Measurements from ENCODE around the gene SLC25A38. TPM values are rescaled to one million over a fixed set of nuclear protein-coding genes. Genes with fewer than 3 reads are reported as not detected.
A peak's percentile ranks its signal among the peaks of the same experiment; 100 is the strongest.

SLC25A38 gene
- total and polyA plus RNA-seq, 4 donors, result 24.8 to 31.0 (median 27.4) TPM

DNA sequence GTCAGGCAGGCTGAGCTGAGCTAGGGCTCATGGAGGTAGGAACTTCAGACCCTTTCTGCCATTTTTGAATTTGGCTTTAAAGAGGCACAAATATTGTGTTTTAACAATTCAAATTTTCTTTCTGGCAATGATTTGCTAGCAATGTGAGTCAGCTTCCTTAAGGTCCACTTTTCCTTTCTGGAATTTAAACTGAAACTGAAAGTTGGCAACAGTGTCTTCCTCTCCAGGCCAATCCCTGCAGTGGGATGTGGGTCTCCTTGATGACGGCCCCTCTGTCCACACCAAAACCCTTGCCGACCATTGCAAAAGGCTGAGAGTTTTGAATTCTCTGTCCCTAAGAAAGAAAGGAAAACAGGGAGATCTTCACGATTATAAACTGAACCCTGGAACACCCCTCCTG, 50.5 kb downstream of the SLC25A38 start:
- ATAC-seq (ENCODE audit: insufficient read depth, low FRiP score) (no peak), DNase-seq (peak in 1 of 3 donors; percentile 52)
- Histone ChIP-seq H3K9me3 (ENCODE audit: control insufficient read depth in 4 of 4, insufficient read depth in 3 of 4, low read length in 3 of 4) (no peaks in the 10 kb centered on the region), H3K9ac (ENCODE audit: insufficient read depth in 1 of 2, low read length in 2 of 2) (no peak overlapping the region), H3K36me3 (ENCODE audit: control insufficient read depth in 4 of 4, insufficient read depth in 4 of 4, low read length in 4 of 4) (no peaks in the 10 kb centered on the region), H3K4me3 (no peak overlapping the region), H3K27ac (ENCODE audit: low read depth in 1 of 2, low read length in 1 of 2) (peak overlapping the region in 1 of 2 donors; percentile 1), H3K4me1 (ENCODE audit: control insufficient read depth in 5 of 5, insufficient read depth in 5 of 5, low read length in 5 of 5) (peaks cover 0 to 2% (median 0%) of the 10 kb centered on the region in 5 donors), H3K27me3 (ENCODE audit: control insufficient read depth in 3 of 3, insufficient read depth in 3 of 3, low read length in 2 of 3) (no peaks in the 10 kb centered on the region)
- 54 to 77% methylated on average over 3 of the region's 3 CpGs for WGBS, 2 donors
- TF ChIP-seq, protein P1, sequence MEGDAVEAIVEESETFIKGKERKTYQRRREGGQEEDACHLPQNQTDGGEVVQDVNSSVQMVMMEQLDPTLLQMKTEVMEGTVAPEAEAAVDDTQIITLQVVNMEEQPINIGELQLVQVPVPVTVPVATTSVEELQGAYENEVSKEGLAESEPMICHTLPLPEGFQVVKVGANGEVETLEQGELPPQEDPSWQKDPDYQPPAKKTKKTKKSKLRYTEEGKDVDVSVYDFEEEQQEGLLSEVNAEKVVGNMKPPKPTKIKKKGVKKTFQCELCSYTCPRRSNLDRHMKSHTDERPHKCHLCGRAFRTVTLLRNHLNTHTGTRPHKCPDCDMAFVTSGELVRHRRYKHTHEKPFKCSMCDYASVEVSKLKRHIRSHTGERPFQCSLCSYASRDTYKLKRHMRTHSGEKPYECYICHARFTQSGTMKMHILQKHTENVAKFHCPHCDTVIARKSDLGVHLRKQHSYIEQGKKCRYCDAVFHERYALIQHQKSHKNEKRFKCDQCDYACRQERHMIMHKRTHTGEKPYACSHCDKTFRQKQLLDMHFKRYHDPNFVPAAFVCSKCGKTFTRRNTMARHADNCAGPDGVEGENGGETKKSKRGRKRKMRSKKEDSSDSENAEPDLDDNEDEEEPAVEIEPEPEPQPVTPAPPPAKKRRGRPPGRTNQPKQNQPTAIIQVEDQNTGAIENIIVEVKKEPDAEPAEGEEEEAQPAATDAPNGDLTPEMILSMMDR (IDR thresholded peaks at IDR 0.05; ENCODE audit: control extremely low read depth, extremely low read depth), result no peak

DNA sequence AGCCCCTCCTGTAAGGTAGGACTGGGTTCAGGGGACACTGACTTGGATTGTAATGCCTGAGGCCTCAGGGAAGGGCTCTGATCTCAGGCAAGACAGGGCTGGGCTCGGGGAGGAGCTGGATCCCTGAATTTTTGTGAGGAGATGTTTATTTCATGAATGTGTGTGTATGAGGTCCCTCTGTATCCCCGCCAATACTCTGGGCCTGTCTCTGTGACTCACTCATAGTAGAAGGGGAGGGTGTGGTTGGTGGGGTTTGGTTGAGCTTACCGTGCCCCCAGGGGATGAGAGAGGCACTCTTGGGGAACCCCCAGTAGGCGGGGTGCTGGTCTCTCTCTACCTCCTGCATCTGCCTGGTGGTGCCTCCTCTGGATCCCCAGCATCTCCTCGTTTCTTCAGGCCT, 51.4 kb downstream of the SLC25A38 start:
- Histone ChIP-seq H3K9me3 (ENCODE audit: control insufficient read depth in 4 of 4, insufficient read depth in 3 of 4, low read length in 3 of 4) (no peaks in the 10 kb centered on the region), H3K4me3 (no peak overlapping the region), H3K4me1 (ENCODE audit: control insufficient read depth in 5 of 5, insufficient read depth in 5 of 5, low read length in 5 of 5) (peaks cover 0 to 2% (median 0%) of the 10 kb centered on the region in 5 donors), H3K27ac (ENCODE audit: low read depth in 1 of 2, low read length in 1 of 2) (no peak overlapping the region), H3K27me3 (ENCODE audit: control insufficient read depth in 3 of 3, insufficient read depth in 3 of 3, low read length in 2 of 3) (no peaks in the 10 kb centered on the region), H3K9ac (ENCODE audit: insufficient read depth in 1 of 2, low read length in 2 of 2) (no peak overlapping the region), H3K36me3 (ENCODE audit: control insufficient read depth in 4 of 4, insufficient read depth in 4 of 4, low read length in 4 of 4) (no peaks in the 10 kb centered on the region)
- ATAC-seq (ENCODE audit: insufficient read depth, low FRiP score) (no peak), DNase-seq (no peak)
- 81 to 82% methylated on average over 4 of the region's 5 CpGs for WGBS, 2 donors
- TF ChIP-seq, protein P1 (IDR thresholded peaks at IDR 0.05; ENCODE audit: control extremely low read depth, extremely low read depth), result no peak

DNA sequence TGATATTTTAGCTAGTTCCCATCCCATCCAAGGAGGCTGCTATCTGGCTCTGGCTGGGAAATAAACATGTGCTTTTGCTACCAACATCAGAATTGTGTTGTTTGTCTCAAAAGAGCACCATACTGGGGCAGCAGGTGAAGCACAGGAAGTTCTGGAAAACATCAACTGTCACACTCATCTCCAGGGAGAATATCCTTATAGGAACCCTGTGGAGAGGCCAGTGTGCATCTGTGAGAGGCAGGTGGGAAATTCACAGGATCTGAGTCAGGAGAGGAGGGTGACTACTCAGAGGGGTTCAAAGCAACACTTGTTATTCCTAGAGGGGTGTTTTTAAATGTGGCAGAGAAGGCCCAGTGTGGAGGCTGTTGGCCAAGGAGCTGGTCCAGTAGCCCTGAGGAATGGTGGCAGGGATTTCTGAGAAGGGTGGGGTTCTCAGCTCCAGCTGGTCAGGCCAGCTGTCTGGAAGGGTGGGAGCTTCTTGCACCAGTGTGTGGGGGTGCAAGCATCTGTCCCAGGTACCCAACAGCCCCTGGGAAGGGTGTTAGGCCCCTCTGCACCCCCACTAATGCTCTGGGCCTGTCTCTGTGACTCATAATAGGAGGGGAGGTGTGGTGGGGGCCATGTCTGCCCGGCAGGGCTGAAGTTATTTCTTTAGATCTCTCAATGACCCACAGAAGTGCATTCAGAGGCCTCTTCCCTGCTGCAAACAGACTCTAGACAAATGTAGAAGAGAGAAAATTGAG, 52.0 kb downstream of the SLC25A38 start:
- no peak overlapping the region for H3K27ac ChIP-seq (ENCODE audit: low read depth in 1 of 2, low read length in 1 of 2)
- H3K4me1 ChIP-seq (ENCODE audit: control insufficient read depth in 5 of 5, insufficient read depth in 5 of 5, low read length in 5 of 5), result peaks cover 0 to 2% (median 0%) of the 10 kb centered on the region in 5 donors
- TF ChIP-seq, protein P1 (IDR thresholded peaks at IDR 0.05; ENCODE audit: control extremely low read depth, extremely low read depth), result no peak
- no peak overlapping the region for H3K9ac ChIP-seq (ENCODE audit: insufficient read depth in 1 of 2, low read length in 2 of 2)
- H3K4me3 ChIP-seq, result no peak overlapping the region
- no peaks in the 10 kb centered on the region for H3K27me3 ChIP-seq (ENCODE audit: control insufficient read depth in 3 of 3, insufficient read depth in 3 of 3, low read length in 2 of 3)
- DNase-seq (no peak), ATAC-seq (ENCODE audit: insufficient read depth, low FRiP score) (no peak)
- 58 to 81% methylated on average over 1 of the region's 1 CpG for WGBS, 2 donors
- H3K9me3 ChIP-seq (ENCODE audit: control insufficient read depth in 4 of 4, insufficient read depth in 3 of 4, low read length in 3 of 4), result no peaks in the 10 kb centered on the region
- no peaks in the 10 kb centered on the region for H3K36me3 ChIP-seq (ENCODE audit: control insufficient read depth in 4 of 4, insufficient read depth in 4 of 4, low read length in 4 of 4)

Data from lung (tissue), 12 donors.